Neural crest cell (in vitro differentiated cells): ENCODE data around the gene MADD. TPM values are rescaled to one million over a fixed set of nuclear protein-coding genes. Genes with fewer than 3 reads are reported as not detected.
A peak's percentile ranks its signal among the peaks of the same experiment; 100 is the strongest.

Experiments used
- DNase-seq: peaks from one replicate; pipeline ENCODE4 v3.0.0; 2021; ENCODE audit warnings: low read depth, mixed read lengths, low spot score
- H3K27ac Mint-ChIP-seq: one replicate; pipeline ENCODE4 v1.8.0; 2021; ENCODE audit warnings: mild to moderate bottlenecking, mixed read lengths; ENCODE audit not compliant: unreplicated experiment
- H3K27me3 Mint-ChIP-seq: 2 replicates; pipeline ENCODE4 v1.8.0; 2021; ENCODE audit warnings: low read depth, mild to moderate bottlenecking, mixed read lengths
- H3K36me3 Mint-ChIP-seq: 2 replicates; pipeline ENCODE4 v1.8.0; 2021; ENCODE audit warnings: low read depth, mild to moderate bottlenecking, mixed read lengths
- H3K4me1 Mint-ChIP-seq: 2 replicates; pipeline ENCODE4 v1.8.0; 2021; ENCODE audit warnings: mixed read lengths
- H3K4me3 Mint-ChIP-seq: one replicate; pipeline ENCODE4 v1.8.0; 2021; ENCODE audit warnings: mild to moderate bottlenecking, mixed read lengths
- H3K9me3 Mint-ChIP-seq: 2 replicates; pipeline ENCODE4 v1.8.0; 2021; ENCODE audit warnings: mixed read lengths
- total RNA-seq: library from RNA; stranded (reverse); gene quantifications from 2 replicates; pipeline ENCODE4 v1.2.1, GENCODE V29; 2021
- TF ChIP-seq, protein P1 (sequence below): fragments of 200-600 bp; sonication (generic); conservative IDR thresholded peaks from 2 replicates; pipeline ENCODE4 v1.5.0; 2021; ENCODE audit warnings: antibody characterized with exemption, mild to moderate bottlenecking

The MADD gene
- total RNA-seq, 1 donor from 2014 or later: 59.2 TPM

DNA sequence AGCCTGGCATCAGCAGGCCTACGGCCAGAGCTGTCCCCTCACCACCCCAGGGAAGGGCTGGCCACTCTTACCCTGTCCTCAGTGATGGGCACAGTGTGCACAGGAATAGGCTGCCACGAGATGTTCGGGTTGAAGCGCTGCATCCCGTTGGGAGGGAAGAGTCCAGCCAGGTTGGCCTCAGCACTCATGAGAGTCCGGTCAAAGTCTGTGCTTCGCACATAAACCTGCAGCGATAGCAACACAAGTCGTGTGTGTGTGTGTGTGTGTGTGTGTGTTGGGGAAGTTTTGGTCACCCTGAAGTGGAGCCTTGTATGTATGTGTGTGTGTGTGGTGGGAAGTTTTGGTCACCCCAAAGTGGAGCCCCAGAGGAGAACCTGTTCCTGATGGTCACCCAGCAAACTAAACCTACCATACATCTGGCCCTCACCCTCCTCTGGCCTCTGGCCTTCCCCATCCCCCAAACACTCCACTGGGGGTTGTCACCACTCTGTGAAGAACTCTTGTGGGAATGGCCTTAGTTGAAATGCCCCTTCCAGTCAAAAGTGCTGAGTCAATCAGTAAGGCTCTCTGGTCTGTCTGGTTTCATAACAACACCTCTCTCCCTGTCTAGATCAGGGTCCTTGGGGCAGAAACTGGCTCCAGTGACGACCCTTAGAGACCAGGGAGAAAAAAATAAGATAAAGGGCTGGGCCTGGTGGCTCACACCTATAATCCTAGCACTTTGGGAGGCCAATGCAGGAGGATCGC, 24.1 kb upstream of the MADD start:
- Mint-ChIP-seq H3K9me3 (no peaks in the 10 kb centered on the region), H3K4me1 (peaks cover 20% of the 10 kb centered on the region), H3K27ac (peak overlapping the region; percentile 47), H3K4me3 (peak overlapping the region; percentile 100), H3K36me3 (peaks cover 10% of the 10 kb centered on the region), H3K27me3 (no peaks in the 10 kb centered on the region)
- no peak for DNase-seq
- TF ChIP-seq, protein P1, sequence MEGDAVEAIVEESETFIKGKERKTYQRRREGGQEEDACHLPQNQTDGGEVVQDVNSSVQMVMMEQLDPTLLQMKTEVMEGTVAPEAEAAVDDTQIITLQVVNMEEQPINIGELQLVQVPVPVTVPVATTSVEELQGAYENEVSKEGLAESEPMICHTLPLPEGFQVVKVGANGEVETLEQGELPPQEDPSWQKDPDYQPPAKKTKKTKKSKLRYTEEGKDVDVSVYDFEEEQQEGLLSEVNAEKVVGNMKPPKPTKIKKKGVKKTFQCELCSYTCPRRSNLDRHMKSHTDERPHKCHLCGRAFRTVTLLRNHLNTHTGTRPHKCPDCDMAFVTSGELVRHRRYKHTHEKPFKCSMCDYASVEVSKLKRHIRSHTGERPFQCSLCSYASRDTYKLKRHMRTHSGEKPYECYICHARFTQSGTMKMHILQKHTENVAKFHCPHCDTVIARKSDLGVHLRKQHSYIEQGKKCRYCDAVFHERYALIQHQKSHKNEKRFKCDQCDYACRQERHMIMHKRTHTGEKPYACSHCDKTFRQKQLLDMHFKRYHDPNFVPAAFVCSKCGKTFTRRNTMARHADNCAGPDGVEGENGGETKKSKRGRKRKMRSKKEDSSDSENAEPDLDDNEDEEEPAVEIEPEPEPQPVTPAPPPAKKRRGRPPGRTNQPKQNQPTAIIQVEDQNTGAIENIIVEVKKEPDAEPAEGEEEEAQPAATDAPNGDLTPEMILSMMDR: no peak

DNA sequence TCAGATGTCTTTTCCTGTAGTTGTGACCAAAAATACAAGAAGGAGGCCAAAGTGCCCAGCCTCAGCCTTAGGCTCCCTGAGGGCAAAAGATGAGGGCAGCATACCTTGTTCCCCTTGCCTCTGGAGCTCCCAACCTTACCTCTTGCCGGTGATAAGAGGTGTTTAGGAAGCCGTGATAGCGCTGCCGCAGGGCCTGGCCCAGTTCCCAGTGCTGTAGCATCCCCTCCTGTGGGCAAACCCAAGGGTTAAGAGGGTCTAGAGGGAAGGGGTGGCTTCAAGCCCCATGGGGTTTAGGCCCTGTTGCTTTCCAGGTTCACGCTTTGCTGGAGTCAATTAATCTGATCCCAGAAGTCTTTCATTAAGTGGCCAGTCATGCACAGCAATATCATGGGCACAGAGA, 22.4 kb upstream of the MADD start:
- TF ChIP-seq, protein P1: no peak
- H3K9me3 Mint-ChIP-seq: no peaks in the 10 kb centered on the region
- no peaks in the 10 kb centered on the region for H3K27me3 Mint-ChIP-seq

DNA sequence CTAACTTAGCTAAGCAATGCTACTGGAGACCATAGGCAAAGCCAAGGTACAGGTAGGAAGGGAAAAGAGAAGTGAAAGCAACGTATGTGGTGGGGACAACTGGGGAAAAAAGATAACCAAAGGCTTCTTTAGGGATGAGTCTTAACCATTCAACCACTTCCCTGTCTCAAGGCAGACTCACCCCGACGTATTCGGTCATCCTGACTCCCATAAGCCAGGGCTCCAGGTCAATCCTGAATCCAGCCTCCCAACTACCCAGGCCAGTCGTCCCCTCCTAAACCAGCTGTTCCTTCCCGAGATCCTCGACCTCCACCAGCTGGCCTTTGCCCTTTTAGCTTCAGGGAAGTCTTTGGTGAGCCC, 21.6 kb upstream of the MADD start:
- TF ChIP-seq, protein P1: no peak
- Mint-ChIP-seq H3K36me3 (peaks cover 1% of the 10 kb centered on the region), H3K4me1 (peaks cover 20% of the 10 kb centered on the region)

More for the DNA sequence above, 22.4 kb upstream of the MADD start:
- peaks cover 20% of the 10 kb centered on the region for H3K4me1 Mint-ChIP-seq
- no peak overlapping the region for H3K27ac Mint-ChIP-seq
- DNase-seq: no peak
- H3K36me3 Mint-ChIP-seq: peaks cover 2% of the 10 kb centered on the region
- peak overlapping the region; percentile 100 for H3K4me3 Mint-ChIP-seq

DNA sequence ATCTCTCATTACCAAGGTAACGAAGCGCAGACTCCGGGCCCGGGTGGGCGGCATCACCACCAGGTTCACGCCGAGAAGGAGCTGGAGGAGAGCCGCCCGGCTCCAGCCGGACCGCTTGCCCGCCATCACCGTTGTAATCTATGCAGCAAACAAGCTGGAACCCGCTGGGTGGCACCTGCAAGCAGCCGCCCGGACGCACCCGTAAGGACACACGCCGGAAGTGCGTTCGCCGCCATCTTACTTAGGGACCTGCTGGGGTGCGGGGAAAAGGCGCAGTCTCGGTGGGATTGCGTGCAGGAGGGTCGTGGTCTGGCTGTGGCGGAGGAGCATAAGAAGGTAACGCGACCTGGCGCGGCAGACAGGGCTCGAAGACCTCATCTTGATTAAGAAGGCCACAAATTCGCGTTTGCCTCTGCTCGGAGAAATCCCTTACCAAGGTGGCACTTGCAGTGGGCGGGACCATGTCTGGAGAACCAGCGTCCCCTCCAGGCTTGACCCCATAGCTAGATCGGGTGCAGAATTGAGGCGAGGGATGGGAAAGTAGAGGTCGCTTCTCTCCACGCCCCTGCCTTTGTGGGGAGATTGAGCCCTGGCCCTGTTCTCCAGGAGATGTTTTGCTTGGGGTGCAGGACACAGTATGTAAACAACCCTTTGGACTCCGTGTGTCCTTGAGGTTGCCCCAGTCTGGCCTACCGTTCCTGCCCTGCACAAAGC, 21.1 kb upstream of the MADD start, which contains the start of gene ACP2:
TSS of gene ACP2 (minus strand) at position 151 of the 714 bp plus-strand sequence. CDS start at position 126, 25 bp downstream.
- no peaks in the 10 kb centered on the region for H3K9me3 Mint-ChIP-seq

More for the DNA sequence above, 21.6 kb upstream of the MADD start:
- no peak for DNase-seq
- peak overlapping the region; percentile 100 for H3K4me3 Mint-ChIP-seq
- peak overlapping the region; percentile 100 for H3K27ac Mint-ChIP-seq
- no peaks in the 10 kb centered on the region for H3K27me3 Mint-ChIP-seq
- no peaks in the 10 kb centered on the region for H3K9me3 Mint-ChIP-seq

DNA sequence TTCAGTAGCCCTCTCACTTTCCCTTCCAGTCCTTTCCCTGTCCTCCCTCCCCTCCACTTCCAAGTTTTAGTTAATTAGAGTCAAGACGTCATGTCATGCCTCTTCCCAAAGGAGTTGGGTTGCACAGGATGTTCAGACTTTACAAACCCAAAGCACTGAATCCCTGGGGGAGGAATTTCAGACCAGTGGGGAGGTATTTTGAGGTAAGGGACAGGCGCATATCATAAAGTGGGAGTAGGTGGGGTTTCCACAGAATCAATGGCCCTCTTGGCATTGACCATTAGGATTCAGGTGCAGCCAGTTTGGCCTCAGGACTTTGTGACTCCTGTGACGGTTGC, 20.6 kb upstream of the MADD start:
- Mint-ChIP-seq H3K36me3 (no peaks in the 10 kb centered on the region), H3K4me3 (peak overlapping the region; percentile 100), H3K27ac (peak overlapping the region; percentile 100), H3K27me3 (no peaks in the 10 kb centered on the region), H3K4me1 (peaks cover 20% of the 10 kb centered on the region), H3K9me3 (no peaks in the 10 kb centered on the region)
- TF ChIP-seq, protein P1: no peak
- no peak for DNase-seq

More for the DNA sequence above, 21.1 kb upstream of the MADD start, which contains the start of gene ACP2:
- Mint-ChIP-seq H3K27ac (peak within 1 kb of the TSS; percentile 100), H3K27me3 (no peaks in the 10 kb centered on the region), H3K4me3 (peak within 1 kb of the TSS; percentile 100), H3K36me3 (no peaks in the 10 kb centered on the region), H3K4me1 (peaks cover 20% of the 10 kb centered on the region)
- TF ChIP-seq, protein P1: peak; percentile 34
- DNase-seq: peak; percentile 84
